Dendritic cell treated with granulocyte-macrophage colony-stimulating factor and Interleukin-4, amounts not matched to agents 40 ng/mL and 50 ng/mL, for 4 days (primary cell): Measurements from ENCODE around the gene BRD9.

ENCODE experiments used
- H3K27ac Mint-ChIP-seq: one replicate; pipeline ENCODE4 v1.8.0; 2022; ENCODE audit warnings: mild to moderate bottlenecking, mixed read lengths
- H3K27me3 Mint-ChIP-seq: one replicate; pipeline ENCODE4 v1.8.0; 2022; ENCODE audit warnings: mild to moderate bottlenecking, mixed read lengths
- H3K36me3 Mint-ChIP-seq: one replicate; pipeline ENCODE4 v1.8.0; 2022; ENCODE audit warnings: low read depth, mixed read lengths
- H3K4me1 Mint-ChIP-seq: one replicate; pipeline ENCODE4 v1.8.0; 2022; ENCODE audit warnings: low read depth, mixed read lengths
- H3K4me3 Mint-ChIP-seq: one replicate; pipeline ENCODE4 v1.8.0; 2022; ENCODE audit warnings: mild to moderate bottlenecking, moderate library complexity, mixed read lengths
- H3K9me3 Mint-ChIP-seq: one replicate; pipeline ENCODE4 v1.8.0; 2022; ENCODE audit warnings: mixed read lengths
- intact Hi-C: fragments of 100-400 bp; cut with micrococcal nuclease; formaldehyde crosslinking; loops from one replicate; pipeline ENCODE4 v1.15.0; 2022

BRD9 gene

DNA sequence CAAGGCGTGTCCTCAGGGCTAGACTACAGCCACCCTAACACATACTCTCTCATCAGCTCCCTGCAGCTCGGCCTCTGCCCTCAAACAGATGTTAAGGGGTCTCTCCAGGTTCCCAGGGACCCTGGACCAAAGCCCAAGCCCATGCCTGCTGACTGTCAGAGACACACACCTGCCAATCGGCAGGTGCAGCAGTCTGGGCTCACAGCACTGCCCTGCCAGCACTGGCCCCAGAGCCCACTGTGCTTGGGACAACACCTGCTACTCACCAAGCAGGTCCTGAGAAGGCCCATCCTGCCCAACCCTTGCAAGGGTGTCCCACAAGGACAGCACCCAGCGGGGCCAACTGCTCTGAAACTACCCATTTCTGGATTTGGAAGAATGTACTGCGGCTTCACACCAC, 21.6 kb downstream of the BRD9 start:
- Mint-ChIP-seq H3K27ac (no peak overlapping the region), H3K27me3 (no peaks in the 10 kb centered on the region), H3K4me3 (no peak overlapping the region), H3K9me3 (no peaks in the 10 kb centered on the region), H3K4me1 (peaks cover 11% of the 10 kb centered on the region), H3K36me3 (peaks cover 100% of the 10 kb centered on the region)
- intact Hi-C loops = no loop called here

DNA sequence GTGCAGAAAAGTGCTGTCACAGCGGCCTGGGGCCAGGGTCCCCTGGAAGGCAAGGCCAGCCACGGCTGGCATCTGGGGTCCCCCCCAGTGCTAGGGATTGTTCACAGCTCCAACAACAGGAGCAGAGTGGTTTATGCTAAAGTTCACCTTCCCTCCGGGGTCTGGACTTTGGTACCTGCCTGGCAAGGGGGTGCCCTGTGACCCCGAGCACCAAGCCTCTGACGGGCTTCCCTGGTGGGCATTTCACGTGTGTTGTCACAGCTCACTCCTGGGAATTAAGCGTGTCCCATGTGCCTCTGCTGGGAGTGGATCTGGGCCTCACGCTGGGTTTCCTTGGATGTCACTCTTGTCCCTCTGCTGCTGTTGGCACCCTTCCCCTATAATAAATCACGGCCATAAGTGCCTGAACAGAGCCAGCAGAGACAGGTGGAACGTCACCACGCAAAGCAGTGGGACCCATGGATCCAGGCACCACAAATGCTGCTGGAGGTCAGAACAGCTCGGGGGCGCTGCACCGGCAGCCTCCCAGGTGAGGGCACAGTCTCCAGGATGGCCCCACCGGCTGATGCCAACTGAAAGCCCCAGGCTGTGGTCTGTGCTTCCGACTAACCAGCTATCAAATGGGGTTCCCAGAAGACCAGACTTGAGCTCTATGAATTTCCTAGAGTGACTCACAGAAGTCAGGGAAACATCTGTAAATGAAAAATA, 24.0 kb downstream of the BRD9 start:
- Mint-ChIP-seq H3K27me3 (no peaks in the 10 kb centered on the region), H3K27ac (no peak overlapping the region), H3K4me3 (no peak overlapping the region), H3K36me3 (peaks cover 100% of the 10 kb centered on the region), H3K9me3 (no peaks in the 10 kb centered on the region), H3K4me1 (peaks cover 7% of the 10 kb centered on the region)
- intact Hi-C loops = no loop called here

DNA sequence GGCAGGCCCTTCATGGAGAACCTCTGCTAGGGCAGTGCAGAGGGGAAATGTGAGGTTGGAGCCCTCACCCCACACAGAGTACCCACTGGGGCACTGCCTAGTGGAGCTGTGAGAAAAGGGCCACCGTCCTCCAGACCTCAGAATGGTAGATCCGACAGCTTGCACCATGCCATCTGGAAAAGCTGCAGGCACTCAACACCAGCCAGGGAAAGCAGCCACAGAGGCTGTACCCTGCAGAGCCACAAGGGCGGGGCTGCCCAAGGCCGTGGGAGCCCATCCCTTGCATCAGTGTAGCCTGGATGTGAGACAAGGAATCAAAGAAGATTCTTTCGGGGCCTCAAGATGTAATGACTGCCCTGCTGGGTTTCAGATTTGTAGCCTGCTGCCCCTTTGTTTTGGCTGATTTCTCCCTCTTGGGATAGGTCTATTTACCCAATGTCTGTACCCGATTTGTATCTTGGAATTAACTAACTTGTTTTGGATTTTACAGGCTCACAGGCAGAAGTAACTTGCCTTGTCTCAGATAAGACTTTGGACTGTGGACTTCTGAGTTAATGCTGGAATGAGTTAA, 25.2 kb downstream of the BRD9 start:
- intact Hi-C loops = no loop called here
- H3K9me3 Mint-ChIP-seq = no peaks in the 10 kb centered on the region
- H3K36me3 Mint-ChIP-seq = peaks cover 100% of the 10 kb centered on the region
- no peak overlapping the region for H3K4me3 Mint-ChIP-seq
- H3K27me3 Mint-ChIP-seq = no peaks in the 10 kb centered on the region
- H3K4me1 Mint-ChIP-seq = no peaks in the 10 kb centered on the region
- no peak overlapping the region for H3K27ac Mint-ChIP-seq

DNA sequence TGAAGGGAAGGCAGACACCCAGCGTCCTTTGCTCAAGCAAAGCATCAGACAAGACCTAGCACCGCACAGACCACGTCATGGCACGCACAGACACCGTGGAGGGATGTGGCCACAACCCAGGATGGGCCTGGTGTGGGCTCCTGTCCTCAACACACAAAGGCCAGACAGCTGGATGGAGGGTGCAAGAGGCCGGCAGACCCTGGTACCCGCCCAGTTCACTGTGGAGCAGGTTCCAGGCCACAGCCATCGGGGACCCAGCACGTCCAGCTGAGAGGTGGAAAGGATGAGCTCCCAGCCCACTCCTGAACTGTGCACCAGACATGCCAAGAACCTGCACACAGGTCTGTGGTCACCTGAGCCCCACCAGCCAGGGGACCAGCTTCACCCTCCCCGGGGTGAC, 26.8 kb downstream of the BRD9 start:
- no peaks in the 10 kb centered on the region for H3K27me3 Mint-ChIP-seq
- H3K27ac Mint-ChIP-seq = no peak overlapping the region
- H3K9me3 Mint-ChIP-seq = no peaks in the 10 kb centered on the region
- no peaks in the 10 kb centered on the region for H3K4me1 Mint-ChIP-seq
- H3K4me3 Mint-ChIP-seq = no peak overlapping the region
- peaks cover 95% of the 10 kb centered on the region for H3K36me3 Mint-ChIP-seq
- intact Hi-C loops = no loop called here

DNA sequence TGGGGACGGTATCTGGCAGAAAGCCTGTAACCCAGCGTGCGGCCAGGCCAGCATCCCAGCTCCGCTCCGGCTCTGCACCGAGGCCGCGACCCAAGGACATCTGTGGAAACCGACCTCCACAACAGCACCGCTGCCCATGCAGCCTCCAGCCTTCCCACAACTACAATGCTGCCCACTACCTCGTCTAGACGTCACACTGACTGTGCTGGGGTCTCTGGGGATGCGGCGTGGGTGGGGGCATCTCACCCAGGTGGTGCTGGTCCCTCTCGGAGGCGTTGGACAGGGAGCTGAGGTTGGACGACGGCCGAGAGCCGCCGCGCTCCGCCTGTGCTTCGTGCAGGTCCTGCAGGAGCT, 27.5 kb downstream of the BRD9 start:
- Mint-ChIP-seq H3K27me3 (no peaks in the 10 kb centered on the region), H3K36me3 (peaks cover 93% of the 10 kb centered on the region), H3K4me1 (no peaks in the 10 kb centered on the region), H3K27ac (no peak overlapping the region), H3K9me3 (no peaks in the 10 kb centered on the region), H3K4me3 (no peak overlapping the region)
- intact Hi-C loops = no loop called here

DNA sequence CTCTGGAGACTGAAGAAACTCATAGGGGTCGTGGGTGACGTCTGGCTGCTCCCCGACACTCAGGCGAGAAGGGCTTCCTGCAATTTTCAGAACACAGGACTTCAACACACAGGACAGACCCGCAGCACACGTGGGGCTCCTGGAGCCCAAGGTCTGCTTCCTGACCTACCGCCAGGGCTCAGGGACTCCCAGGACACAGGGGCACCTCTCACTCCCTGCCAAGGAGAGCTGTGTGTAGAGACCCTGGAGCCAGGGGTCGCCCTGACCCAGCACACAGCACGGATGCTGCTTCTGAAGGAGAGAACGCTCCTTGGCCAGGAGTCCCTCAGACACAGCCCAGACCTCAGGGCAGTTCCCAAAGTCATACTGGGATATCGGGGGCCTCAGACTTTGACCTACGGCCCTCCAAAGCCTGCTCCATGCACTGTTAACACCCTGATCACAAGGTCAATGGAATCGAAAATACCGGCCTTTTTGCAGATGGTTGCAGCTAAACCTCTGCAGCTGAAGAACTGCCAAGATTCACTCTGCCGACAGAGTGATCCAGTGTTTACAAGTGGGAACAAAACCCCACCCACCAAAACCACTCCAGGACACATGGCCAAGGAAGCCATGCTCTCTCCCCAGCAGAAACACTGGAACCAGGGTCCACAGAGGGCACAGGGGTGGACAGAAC, 28.0 kb downstream of the BRD9 start:
- intact Hi-C loops = no loop called here
- H3K27ac Mint-ChIP-seq = no peak overlapping the region
- H3K9me3 Mint-ChIP-seq = no peaks in the 10 kb centered on the region
- no peaks in the 10 kb centered on the region for H3K27me3 Mint-ChIP-seq
- H3K4me1 Mint-ChIP-seq = no peaks in the 10 kb centered on the region
- no peak overlapping the region for H3K4me3 Mint-ChIP-seq
- peaks cover 87% of the 10 kb centered on the region for H3K36me3 Mint-ChIP-seq

DNA sequence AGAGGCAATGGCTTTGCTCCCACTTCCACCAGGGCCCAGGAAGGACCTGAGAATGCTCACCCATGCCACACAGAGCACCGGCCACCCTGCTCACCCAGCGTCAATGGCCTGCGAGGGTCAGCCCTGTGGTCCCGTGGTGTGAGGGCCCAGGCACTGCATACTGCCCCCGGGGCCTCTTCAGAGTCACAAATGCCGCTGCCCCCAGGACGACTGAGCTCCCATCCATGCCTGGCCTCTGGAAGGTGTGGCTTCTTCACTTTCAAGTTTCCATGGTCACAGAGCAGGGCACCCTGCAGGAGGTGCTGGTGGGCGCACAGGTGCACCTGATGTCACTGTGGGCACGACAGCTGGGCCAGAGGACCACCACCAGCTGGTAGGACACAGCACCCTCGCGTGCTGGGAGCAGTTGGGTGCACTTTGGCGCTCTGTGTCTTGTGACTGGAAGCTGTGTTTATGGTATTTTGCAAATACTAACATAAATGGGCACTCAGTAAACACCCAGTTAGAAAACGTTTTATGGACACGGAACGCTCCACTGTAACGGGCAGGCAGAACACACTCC, 29.3 kb downstream of the BRD9 start:
- H3K27ac Mint-ChIP-seq = no peak overlapping the region
- H3K4me1 Mint-ChIP-seq = no peaks in the 10 kb centered on the region
- H3K4me3 Mint-ChIP-seq = no peak overlapping the region
- H3K9me3 Mint-ChIP-seq = no peaks in the 10 kb centered on the region
- peaks cover 81% of the 10 kb centered on the region for H3K36me3 Mint-ChIP-seq
- no peaks in the 10 kb centered on the region for H3K27me3 Mint-ChIP-seq
- intact Hi-C loops = no loop called here

DNA sequence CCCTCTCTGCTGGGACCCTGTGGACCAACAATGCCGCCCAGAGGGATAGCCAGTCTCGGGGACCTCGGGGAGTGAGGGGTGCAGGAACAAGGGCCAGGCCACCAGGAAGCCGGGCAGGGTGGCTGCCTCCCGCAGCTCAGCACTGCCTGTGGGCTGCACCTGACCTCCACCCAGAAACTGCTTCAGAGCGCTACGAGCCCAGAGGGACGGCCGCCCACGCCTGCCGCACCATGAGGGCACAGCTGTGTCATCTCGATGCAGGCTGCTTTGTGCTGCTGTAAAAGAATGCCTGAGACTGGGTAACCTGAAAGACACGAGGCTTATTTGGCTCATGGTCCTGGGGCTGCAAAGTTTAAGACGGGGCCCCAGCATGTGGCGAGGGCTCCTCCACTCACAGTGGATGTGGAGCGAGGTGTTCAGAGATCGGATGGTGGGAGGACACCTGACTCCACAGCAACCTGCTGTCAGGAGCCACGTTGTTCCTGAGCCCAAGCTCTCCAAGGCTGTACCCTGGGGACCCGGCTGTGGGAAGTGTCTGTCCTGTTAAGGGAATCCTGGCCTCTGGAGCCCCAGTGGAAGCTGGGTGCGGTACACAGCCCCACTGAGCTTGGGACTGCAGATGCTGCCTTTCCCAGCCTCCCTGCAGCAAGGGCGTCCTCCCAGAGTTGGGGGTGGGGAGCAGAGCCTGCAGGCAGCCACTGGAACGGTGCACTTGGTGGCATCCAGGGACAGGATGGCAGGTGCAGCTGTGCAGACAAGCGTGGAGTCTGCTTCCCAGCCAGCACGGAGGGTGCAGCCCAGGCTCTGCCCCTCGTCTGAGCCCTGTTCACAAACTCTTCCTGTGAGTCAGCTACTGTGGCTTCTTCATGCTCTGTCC, 30.0 kb downstream of the BRD9 start:
- Mint-ChIP-seq H3K4me3 (no peak overlapping the region), H3K36me3 (peaks cover 74% of the 10 kb centered on the region), H3K9me3 (no peaks in the 10 kb centered on the region), H3K27me3 (no peaks in the 10 kb centered on the region), H3K4me1 (no peaks in the 10 kb centered on the region), H3K27ac (no peak overlapping the region)
- intact Hi-C loops = no loop called here

DNA sequence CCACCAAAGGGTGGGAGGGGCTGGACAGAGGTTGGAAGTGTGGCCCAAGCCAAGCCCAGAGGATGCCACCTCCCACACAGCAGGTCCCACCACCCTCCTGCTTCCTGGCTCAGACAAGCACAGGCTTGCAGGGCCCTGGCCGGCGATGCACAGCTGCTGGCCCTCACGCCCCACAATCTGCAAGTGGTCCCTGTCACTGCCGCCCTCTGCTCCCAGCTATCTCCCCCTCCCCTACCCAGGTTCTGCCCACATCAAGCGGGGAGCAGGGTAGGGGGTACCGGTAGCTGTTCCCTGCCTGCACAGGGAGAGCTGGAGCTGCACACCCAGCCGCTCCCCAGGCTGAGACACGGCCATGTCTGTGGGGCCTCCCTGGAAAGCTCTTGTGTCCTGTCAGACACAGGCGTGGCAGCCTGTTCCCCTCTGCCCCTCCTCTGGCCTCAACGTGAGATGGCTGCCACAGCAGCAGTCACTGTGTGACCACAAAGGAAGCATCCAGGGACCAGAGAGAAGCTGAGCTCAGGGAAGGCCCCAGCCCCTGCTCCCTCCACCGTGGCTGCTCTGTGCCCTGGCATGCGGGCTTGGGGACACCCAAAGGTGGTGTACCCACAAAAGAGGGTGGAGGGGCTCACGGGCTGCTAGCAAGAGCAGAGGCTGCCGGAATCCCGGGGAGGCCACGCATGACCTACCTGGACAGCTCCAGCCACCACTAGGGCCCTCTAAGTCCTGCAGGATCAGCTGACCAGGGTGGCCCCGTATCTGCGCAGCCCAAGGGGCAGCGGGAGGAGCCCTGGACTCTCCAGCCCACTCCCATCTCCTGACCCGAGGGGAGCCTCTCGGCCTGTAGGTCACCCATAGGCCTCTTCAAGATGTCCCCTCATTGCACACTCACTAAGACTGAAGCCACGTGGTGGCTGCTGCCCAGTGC, 30.9 kb downstream of the BRD9 start:
- Mint-ChIP-seq H3K36me3 (peaks cover 65% of the 10 kb centered on the region), H3K27ac (no peak overlapping the region), H3K4me3 (no peak overlapping the region), H3K9me3 (no peaks in the 10 kb centered on the region), H3K4me1 (no peaks in the 10 kb centered on the region), H3K27me3 (no peaks in the 10 kb centered on the region)
- intact Hi-C loops = no loop called here

DNA sequence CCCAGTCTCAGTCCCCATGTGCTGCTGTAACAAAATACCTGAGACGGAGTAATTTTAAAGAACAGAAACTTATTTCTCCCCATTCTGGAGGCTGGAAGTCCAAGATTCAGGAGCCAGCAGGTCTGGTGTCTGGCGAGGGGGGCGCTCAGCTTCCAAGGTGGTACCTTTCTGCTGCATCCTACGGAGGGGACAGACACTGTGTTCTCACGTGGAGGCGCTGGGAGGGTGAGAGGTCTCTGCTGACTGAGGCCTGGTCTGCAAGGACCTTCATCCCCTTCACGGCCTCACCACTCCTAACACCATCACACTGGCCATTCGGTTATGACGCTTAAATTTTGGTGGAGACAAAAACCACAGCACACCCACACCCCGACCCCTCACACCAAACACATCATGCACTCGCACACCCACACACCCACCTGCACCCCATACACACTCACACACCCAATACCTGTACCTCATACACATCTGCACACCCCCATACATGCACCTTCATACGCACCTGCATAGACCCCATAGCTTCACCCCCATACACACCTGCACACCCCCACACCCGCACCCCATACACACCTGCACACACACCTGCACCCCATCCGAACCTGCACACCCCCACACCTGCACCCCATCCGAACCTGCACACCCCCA, 32.0 kb downstream of the BRD9 start:
- intact Hi-C loops = no loop called here
- Mint-ChIP-seq H3K27ac (no peak overlapping the region), H3K27me3 (no peaks in the 10 kb centered on the region), H3K9me3 (no peaks in the 10 kb centered on the region), H3K36me3 (peaks cover 54% of the 10 kb centered on the region), H3K4me1 (no peaks in the 10 kb centered on the region), H3K4me3 (no peak overlapping the region)

DNA sequence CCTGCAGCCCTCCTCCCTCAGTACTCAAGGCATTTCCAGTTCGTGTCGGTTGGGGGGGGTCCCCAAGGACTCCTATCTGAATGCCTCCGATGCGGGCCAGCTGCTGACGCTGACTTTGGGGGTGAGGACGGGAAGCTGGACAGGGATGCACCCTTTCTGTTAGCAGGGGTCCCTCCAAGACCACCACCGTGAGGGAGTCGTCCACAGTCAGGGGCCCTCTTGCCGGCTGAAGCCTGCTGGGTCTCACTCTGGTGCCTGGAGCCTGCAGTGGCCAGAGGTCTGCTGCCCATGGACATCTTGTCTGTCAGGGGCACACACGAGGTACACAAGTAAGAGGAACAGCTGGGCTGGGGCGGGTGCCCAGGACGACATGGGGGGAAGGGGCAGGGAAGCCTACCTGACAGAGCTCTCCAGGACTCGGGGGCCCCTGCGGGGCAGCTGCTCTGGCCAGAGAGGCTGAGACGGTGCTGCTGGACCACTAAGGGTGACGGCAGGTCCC, 32.8 kb downstream of the BRD9 start:
- Mint-ChIP-seq H3K36me3 (peaks cover 46% of the 10 kb centered on the region), H3K9me3 (no peaks in the 10 kb centered on the region), H3K27ac (no peak overlapping the region), H3K4me1 (no peaks in the 10 kb centered on the region), H3K4me3 (no peak overlapping the region), H3K27me3 (no peaks in the 10 kb centered on the region)
- intact Hi-C loops = no loop called here

DNA sequence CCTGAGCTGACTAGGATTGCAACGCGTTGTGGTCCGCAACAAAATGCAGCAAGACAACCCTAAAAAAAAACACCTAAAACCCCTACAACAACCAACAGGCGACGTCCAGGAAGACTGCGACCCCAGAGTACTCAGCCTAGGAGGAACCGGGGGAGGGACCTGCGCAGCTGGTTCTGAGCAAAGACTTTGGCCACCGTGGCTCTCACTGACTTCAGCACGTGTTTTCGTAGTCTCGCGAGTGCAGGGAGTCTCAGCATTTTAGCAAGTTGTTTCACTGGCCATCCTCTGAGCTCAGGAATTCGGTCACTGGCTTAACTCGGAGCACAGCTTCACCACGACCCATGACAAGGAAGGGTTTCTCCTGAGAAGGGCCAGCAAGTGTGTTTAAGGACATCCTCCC, 33.2 kb downstream of the BRD9 start:
- intact Hi-C loops = no loop called here
- Mint-ChIP-seq H3K4me3 (no peak overlapping the region), H3K27ac (no peak overlapping the region), H3K36me3 (peaks cover 42% of the 10 kb centered on the region), H3K4me1 (no peaks in the 10 kb centered on the region), H3K27me3 (no peaks in the 10 kb centered on the region), H3K9me3 (no peaks in the 10 kb centered on the region)

DNA sequence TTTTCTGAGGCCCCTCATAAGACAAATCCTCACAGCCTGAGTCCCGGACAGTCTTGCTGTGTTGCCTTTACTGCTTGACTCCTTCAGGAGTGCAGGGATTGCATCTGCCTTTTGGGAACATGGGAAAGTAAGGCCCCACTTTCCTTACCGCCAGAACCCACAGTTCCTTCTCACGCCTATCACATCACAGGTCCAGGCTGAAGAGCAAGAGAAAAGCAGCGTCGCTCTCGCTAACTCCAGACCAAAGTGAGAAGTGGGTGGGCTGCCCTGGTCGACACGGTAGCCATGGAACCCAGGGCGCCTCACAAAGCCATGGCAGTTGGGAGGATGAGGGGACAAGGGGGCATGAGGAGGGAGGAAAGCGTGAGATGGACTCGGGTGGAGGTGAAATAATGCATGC, 33.9 kb downstream of the BRD9 start:
- Mint-ChIP-seq H3K9me3 (no peaks in the 10 kb centered on the region), H3K4me3 (no peak overlapping the region), H3K4me1 (no peaks in the 10 kb centered on the region), H3K27me3 (no peaks in the 10 kb centered on the region), H3K36me3 (peaks cover 35% of the 10 kb centered on the region), H3K27ac (no peak overlapping the region)
- intact Hi-C loops = no loop called here
